SH-SY5Y (cell line): ENCODE measurements around the gene PLCL2.

Source experiments
- GATA2 ChIP-seq: IDR thresholded peaks from 2 replicates; pipeline ENCODE4 v1.6.1; 2011; ENCODE audit warnings: mild to moderate bottlenecking, low read depth, low read length
- GATA3 ChIP-seq: IDR thresholded peaks from 2 replicates; pipeline ENCODE4 v1.6.1; 2011; ENCODE audit warnings: low read depth, mild to moderate bottlenecking, low read length, moderate library complexity

DNA sequence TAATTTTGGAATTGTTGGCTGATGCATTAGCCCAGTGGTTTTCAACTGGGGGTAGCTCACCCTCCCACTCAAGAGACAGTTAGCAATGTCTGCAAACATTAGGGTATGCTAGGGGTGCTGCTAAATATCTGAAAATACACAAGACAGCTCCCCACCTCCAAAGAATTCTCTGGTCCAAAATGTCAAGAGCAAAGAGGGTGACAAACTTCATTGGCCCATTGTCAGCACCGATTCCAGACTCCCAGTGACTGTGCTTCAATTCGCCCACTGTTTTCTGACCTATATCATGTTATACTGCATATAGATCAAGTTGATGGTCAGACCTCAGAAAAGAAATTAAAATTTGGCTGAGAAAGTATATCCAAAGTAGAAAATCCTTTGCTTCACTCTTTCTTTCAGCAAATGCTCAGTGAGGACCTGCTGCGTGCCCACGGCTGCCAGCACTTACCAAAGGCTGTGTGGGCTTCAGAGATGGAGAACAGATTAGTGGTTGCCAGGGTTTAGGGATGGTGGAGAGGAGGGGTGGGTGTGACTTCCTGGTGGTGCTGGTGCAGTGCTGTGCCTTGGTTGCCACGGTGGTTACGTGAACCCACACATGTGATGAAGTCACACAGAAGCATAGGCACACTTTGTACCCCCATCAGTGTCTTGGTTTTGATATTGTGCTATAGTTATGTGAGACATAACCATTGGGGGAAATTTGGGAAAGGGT lies 204.0 kb downstream of the PLCL2 start:
- TF ChIP-seq GATA2 = no peak
- TF ChIP-seq GATA3 = no peak
